Skeletal muscle satellite cell (primary cell): Measurements from ENCODE around the gene SEPSECS.

Experiments
- H3K27me3 ChIP-seq: 2 replicates; pipeline ENCODE4 v1.7.0; 2013; ENCODE audit warnings: low read length; ENCODE audit not compliant: control insufficient read depth, insufficient read depth
- H3K36me3 ChIP-seq: 2 replicates; pipeline ENCODE4 v1.7.0; 2013; ENCODE audit warnings: mild to moderate bottlenecking, control low read depth, low read length; ENCODE audit not compliant: insufficient read depth
- H3K4me1 ChIP-seq: 2 replicates; pipeline ENCODE4 v1.7.0; 2013; ENCODE audit warnings: low read length; ENCODE audit not compliant: control insufficient read depth, insufficient read depth
- H3K4me2 ChIP-seq: 2 replicates; pipeline ENCODE4 v1.7.0; 2013; ENCODE audit warnings: mild to moderate bottlenecking, low read length
- H3K4me3 ChIP-seq: 2 replicates; pipeline ENCODE4 v1.7.0; 2013; ENCODE audit warnings: low read length
- H3K9ac ChIP-seq: 2 replicates; pipeline ENCODE4 v1.7.0; 2013; ENCODE audit warnings: mild to moderate bottlenecking, low read depth, low read length, moderate library complexity
- H3K9me3 ChIP-seq: replicated peaks from 2 replicates; pipeline ENCODE4 v1.7.0; 2013; ENCODE audit warnings: mild to moderate bottlenecking, control low read depth, low read length

The SEPSECS gene

DNA sequence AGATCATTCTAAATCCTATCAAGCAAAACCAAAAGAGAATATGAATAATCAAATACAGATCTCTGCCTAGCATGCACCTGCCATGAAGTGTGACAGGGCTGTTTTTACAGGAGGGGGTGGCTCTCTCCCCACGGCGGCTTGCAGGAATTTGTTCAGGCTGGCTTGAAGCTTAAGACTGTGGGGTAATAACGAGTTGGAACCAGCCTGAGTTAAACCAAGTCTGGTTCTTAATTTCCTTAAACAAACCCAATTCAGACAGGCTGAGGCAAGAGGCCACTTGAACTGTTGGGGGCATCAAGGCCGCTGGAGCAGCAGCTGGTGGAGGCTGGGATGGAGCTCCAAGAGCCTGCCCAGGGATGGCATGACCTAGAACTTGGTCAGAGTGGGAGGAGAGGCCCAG is 84.4 kb downstream of the SEPSECS start:
- H3K27me3 ChIP-seq: peaks cover 35% of the 10 kb centered on the region
- H3K36me3 ChIP-seq: no peaks in the 10 kb centered on the region
- H3K4me3 ChIP-seq: no peak overlapping the region
- no peak overlapping the region for H3K4me2 ChIP-seq
- H3K9me3 ChIP-seq: no peaks in the 10 kb centered on the region
- no peaks in the 10 kb centered on the region for H3K4me1 ChIP-seq
- H3K9ac ChIP-seq: no peak overlapping the region

- H3K4me2 ChIP-seq: no peak overlapping the region
- H3K27me3 ChIP-seq: peaks cover 32% of the 10 kb centered on the region
- no peaks in the 10 kb centered on the region for H3K4me1 ChIP-seq
- no peaks in the 10 kb centered on the region for H3K9me3 ChIP-seq
- H3K9ac ChIP-seq: no peak overlapping the region
- H3K36me3 ChIP-seq: no peaks in the 10 kb centered on the region
- no peak overlapping the region for H3K4me3 ChIP-seq
Measured at GRCh38 chr4:25075129-25075528, 85.1 kb downstream of the SEPSECS start.

DNA sequence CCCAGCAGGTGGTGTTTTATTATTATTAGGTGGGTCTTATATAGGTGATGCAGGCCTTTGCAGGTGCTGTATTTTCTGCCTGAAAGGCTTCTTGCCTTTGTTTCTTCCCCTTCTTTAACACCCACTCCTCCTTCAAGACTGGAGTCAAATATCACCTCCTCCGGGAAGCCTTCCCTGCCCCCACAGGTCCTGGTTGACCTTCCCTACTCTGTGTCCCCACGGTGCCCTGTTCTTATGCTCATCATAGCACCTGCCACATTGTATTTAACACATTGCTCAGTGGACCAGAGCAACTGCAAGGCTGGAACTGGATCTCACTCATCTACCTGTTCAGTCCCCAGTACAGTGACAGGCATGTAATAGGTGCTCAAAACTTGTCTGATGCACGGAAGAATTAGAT is 89.7 kb downstream of the SEPSECS start:
- no peak overlapping the region for H3K9ac ChIP-seq
- no peak overlapping the region for H3K4me3 ChIP-seq
- no peaks in the 10 kb centered on the region for H3K36me3 ChIP-seq
- H3K9me3 ChIP-seq: no peaks in the 10 kb centered on the region
- H3K4me1 ChIP-seq: no peaks in the 10 kb centered on the region
- peaks cover 14% of the 10 kb centered on the region for H3K27me3 ChIP-seq
- H3K4me2 ChIP-seq: no peak overlapping the region
